Osteoblast (primary cell): ENCODE data around the gene PATL1. TPM values are rescaled to one million over a fixed set of nuclear protein-coding genes. Genes with fewer than 3 reads are reported as not detected.

Experiments used
- DNase-seq: peaks from one replicate; pipeline ENCODE4 v3.0.0; 2011; ENCODE audit warnings: low spot score, mixed read lengths; ENCODE audit not compliant: insufficient read length; ENCODE audit errors: missing footprints
- H2AFZ ChIP-seq: 2 replicates; pipeline ENCODE4 v1.6.0; 2011; ENCODE audit warnings: mild to moderate bottlenecking, low read length
- H3K27ac ChIP-seq: 2 replicates; pipeline ENCODE4 v1.5.1; 2011; ENCODE audit warnings: mild to moderate bottlenecking, low read depth, low read length, moderate library complexity
- H3K27me3 ChIP-seq: 2 replicates; pipeline ENCODE4 v1.6.0; 2012; ENCODE audit warnings: mild to moderate bottlenecking, control low read depth, inconsistent platforms, low read length, moderate library complexity; ENCODE audit not compliant: insufficient read depth
- H3K36me3 ChIP-seq: 2 replicates; pipeline ENCODE4 v1.5.1; 2011; ENCODE audit warnings: mild to moderate bottlenecking, low read length, control low read depth, moderate library complexity; ENCODE audit not compliant: insufficient read depth
- H3K4me1 ChIP-seq: 2 replicates; pipeline ENCODE4 v1.5.1; 2011; ENCODE audit warnings: mild to moderate bottlenecking, low read length, control low read depth, moderate library complexity; ENCODE audit not compliant: insufficient read depth
- H3K4me2 ChIP-seq: 2 replicates; pipeline ENCODE4 v1.6.0; 2011; ENCODE audit warnings: mild to moderate bottlenecking, low read length; ENCODE audit not compliant: insufficient read depth
- H3K4me3 ChIP-seq: fragments of 200-600 bp; sonication (generic); 3 replicates; pipeline ENCODE4 v1.5.1; 2012; ENCODE audit warnings: mild to moderate bottlenecking, low read length, inconsistent platforms; ENCODE audit not compliant: insufficient read depth
- H3K79me2 ChIP-seq: 2 replicates; pipeline ENCODE4 v1.6.0; 2012; ENCODE audit warnings: mild to moderate bottlenecking, low read length, control low read depth, inconsistent platforms; ENCODE audit not compliant: insufficient read depth
- H3K9me3 ChIP-seq: 2 replicates; pipeline ENCODE4 v1.5.1; 2011; ENCODE audit warnings: low read depth, low read length, control low read depth
- H4K20me1 ChIP-seq: 2 replicates; pipeline ENCODE4 v1.6.0; 2012; ENCODE audit warnings: mild to moderate bottlenecking, low read length, control low read depth; ENCODE audit not compliant: insufficient read depth
- CTCF ChIP-seq: IDR thresholded peaks from 2 replicates; pipeline ENCODE4 v1.5.1; 2011; ENCODE audit warnings: mild to moderate bottlenecking, low read depth, low read length, moderate library complexity; ENCODE audit errors: extremely low read depth
- total RNA-seq: library from RNA; depleted of rRNA; stranded (reverse); fragments of >200 nt; gene quantifications from 2 replicates; pipeline ENCODE4 v1.2.3, GENCODE V29; 2012

Gene PATL1
- total RNA-seq, 1 donor, result 19.5 TPM

GRCh38 chr11:59647245-59647980 lies 21.4 kb downstream of the PATL1 start:
- Histone ChIP-seq H3K4me2 (no peak overlapping the region), H2AFZ (no peak overlapping the region), H3K4me3 (no peak overlapping the region), H3K4me1 (no peaks in the 10 kb centered on the region), H4K20me1 (no peaks in the 10 kb centered on the region), H3K9me3 (no peaks in the 10 kb centered on the region), H3K27ac (no peak overlapping the region), H3K27me3 (no peaks in the 10 kb centered on the region), H3K79me2 (peaks cover 5% of the 10 kb centered on the region), H3K36me3 (peaks cover 88% of the 10 kb centered on the region)
- DNase-seq, result no peak
- no peak for TF ChIP-seq CTCF

GRCh38 chr11:59644528-59644927 lies 24.3 kb downstream of the PATL1 start:
- Histone ChIP-seq H3K4me1 (no peaks in the 10 kb centered on the region), H3K36me3 (peaks cover 79% of the 10 kb centered on the region), H4K20me1 (no peaks in the 10 kb centered on the region), H3K27me3 (no peaks in the 10 kb centered on the region), H2AFZ (no peak overlapping the region), H3K4me2 (no peak overlapping the region), H3K27ac (no peak overlapping the region), H3K79me2 (peaks cover 5% of the 10 kb centered on the region), H3K4me3 (no peak overlapping the region), H3K9me3 (no peaks in the 10 kb centered on the region)
- TF ChIP-seq CTCF, result no peak
- no peak for DNase-seq

- Histone ChIP-seq H3K36me3 (peaks cover 79% of the 10 kb centered on the region), H3K4me1 (no peaks in the 10 kb centered on the region), H3K27ac (no peak overlapping the region), H3K4me2 (no peak overlapping the region), H3K9me3 (no peaks in the 10 kb centered on the region), H3K27me3 (no peaks in the 10 kb centered on the region), H3K4me3 (no peak overlapping the region), H4K20me1 (no peaks in the 10 kb centered on the region), H3K79me2 (peaks cover 5% of the 10 kb centered on the region), H2AFZ (no peak overlapping the region)
- no peak for TF ChIP-seq CTCF
- no peak for DNase-seq
Observed at GRCh38 chr11:59643390-59643789, 25.4 kb downstream of the PATL1 start.

GRCh38 chr11:59641156-59641555 lies 27.7 kb downstream of the PATL1 start:
- TF ChIP-seq CTCF, result no peak
- Histone ChIP-seq H2AFZ (no peak overlapping the region), H3K36me3 (peaks cover 82% of the 10 kb centered on the region), H3K27me3 (no peaks in the 10 kb centered on the region), H3K27ac (no peak overlapping the region), H3K4me3 (no peak overlapping the region), H4K20me1 (no peaks in the 10 kb centered on the region), H3K4me1 (no peaks in the 10 kb centered on the region), H3K9me3 (no peaks in the 10 kb centered on the region), H3K79me2 (peaks cover 5% of the 10 kb centered on the region), H3K4me2 (no peak overlapping the region)
- no peak for DNase-seq
